GM19328 (cell line): ENCODE data around the gene NR1D2.
"Not testable (repeated sequence)": the region's sequence is repeated elsewhere in the genome, so short reads cannot be mapped to it uniquely, and the experiment has no call there.

ENCODE experiments used
- ATAC-seq: cut with Tn5 transposase; IDR thresholded peaks from one replicate; pipeline ENCODE4 v1.9.1; 2021; ENCODE audit warnings: mild to moderate bottlenecking, moderate library complexity; ENCODE audit not compliant: unreplicated experiment

Gene NR1D2

DNA sequence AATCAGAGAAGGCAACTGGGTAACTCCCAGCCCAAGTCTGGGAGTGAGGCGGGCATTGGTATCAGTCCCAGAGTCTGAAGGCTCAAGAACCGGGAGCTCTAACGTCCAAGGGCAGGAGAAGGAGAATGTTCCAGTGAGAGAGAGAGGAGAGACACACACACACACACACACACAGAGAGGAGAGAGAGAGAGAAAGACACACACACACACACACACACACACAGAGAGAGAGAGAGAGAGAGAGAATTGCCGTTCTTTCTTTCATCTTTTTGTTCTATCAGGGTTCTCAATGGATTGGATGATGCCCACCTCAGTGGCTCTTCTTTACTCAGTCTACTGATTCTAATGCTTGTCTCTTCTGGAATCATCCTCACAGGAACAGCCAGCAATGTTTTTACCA is 57.0 kb downstream of the NR1D2 start:
- no peak for ATAC-seq

DNA sequence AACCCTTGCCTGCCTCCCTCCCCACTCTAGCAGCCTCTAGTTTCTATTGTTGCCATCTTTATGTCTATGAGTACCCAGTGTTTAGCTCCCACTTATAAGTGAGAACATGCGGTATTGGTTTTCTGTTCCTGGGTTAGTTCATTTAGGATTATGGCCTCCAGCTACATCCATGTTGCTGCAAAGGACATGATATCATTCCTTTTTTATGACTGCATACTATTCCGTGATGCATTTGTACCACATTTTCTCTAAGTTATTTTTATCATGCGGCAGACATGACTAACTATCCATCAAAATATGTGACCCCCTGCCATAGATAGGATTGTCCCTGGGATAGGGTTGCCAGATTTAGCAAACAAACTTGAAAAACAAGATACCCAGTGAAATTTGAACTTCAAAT is 58.4 kb downstream of the NR1D2 start:
- ATAC-seq: no peak

DNA sequence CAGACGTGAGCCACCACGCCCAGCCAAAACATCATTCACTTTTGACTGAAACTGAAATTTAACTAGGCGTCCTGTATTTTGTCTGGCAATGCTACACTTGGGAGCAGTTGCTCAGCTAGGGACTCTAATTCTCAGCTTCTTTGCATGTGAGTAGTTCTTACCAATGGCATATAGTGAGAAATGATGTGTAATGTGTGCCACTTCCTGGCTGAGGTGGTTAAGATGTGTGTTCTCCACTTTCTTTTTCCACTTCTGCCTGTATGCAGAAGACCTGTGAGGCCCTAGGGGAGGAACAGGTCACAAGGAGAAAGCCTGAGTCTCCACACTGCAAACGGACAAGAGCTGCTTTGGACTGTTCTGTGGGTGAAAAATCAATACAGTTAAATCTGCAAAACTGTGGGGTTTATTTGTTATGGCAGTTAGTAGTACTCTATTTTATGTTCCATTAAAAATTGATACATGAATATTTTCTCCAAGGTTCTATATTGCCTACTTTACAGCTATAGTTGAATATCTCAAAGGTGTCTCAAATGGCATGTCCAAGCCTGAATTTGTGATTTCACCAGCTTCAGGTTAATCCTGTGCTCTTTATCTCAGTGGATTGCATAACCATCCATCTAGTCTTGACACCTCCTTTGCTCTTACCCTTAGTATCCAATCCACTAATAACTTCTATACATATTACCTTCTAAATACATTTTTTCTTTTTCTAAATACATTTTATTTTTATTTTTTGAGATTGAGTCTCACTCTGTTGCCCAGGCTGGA is 59.3 kb downstream of the NR1D2 start:
- ATAC-seq: peak; percentile 47

DNA sequence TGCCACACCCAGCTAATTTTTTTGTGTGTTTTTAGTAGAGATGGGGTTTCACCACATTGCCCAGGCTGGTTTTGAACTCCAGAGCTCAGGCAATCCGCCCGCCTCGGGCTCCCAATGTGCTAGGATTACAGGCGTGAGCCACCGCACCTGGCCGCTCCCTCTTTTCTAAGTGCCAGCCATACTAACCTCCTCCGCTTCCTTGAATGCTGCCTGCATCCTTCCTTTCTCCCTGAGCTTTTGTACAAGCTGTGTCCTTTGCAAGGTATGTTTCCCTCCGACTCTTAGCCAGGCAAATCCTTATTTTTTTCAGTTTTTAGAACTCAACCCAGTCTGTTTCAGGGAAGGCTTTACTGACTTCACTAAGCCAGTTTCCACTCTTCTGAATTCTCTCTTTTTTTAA is 60.6 kb downstream of the NR1D2 start:
- no peak for ATAC-seq

DNA sequence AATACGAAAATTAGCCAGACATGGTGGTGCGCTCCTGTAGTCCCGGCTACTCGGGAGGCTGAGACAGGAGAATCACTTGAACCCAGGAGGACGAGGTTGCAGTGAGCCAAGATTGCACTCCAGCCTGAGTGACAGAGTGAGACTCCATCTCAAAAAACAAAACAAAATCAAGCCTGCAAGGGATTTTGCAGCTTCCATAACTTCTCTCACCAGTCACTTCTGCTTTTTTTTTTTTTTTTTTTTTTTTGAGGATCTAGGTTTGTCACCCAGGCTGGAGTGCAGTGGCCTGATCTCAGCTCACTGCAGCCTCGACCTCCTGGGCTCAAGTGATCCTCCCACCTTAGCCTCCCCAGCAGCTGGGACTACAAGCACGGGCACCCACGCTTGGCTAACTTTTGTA is 65.7 kb downstream of the NR1D2 start:
- ATAC-seq: not testable (repeated sequence)

DNA sequence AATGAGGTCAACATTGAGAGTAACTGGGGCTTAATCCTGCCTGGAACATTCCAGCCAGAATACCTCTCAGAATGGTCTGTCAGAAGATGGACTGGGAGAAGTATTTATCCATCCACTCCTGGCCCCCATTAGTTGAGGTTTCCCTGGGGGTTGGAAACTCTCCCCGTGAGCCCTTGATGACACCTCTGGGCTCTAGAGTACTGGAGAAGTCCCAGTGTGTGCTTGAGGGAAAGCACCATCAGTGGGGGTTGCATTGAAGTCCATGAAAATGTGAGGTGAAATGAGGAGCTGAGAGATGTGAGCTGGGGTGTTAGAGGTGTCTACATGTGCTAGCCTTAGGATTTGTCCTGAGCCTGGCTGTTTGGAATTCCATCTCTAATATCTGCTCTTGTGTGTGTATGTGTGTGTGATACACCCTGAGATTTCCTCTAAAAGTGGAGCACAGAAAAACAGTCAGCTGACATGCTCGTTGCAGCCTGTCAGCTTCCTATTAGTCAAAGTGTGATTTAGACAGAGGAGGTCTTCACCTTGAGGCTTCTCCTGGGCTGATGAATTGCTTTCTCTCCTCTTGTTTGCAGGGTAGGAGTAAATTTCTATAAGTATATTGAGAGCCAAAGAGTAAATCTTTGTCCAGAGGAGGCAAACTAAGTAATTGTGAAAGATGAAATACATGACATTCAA is 67.6 kb downstream of the NR1D2 start:
- ATAC-seq: no peak

DNA sequence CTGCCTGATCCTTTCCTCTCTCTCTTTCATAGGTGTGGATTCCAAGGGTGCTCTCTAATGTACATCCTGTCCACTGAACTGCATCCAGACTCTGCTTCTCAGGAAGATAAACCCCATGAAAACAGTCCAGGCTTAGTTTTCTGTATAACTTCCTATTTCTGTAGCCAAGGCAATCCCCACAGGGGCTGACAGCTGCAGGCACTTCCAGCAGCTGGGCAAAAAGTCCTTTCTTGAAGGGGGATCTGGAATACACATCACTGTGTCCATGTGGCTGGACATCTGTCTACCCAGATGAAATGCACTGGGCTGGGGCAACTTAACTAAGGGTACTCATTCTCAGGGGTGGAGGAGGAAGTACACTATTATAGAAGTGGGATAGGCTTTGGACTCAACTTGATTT is 72.2 kb downstream of the NR1D2 start:
- ATAC-seq: no peak

DNA sequence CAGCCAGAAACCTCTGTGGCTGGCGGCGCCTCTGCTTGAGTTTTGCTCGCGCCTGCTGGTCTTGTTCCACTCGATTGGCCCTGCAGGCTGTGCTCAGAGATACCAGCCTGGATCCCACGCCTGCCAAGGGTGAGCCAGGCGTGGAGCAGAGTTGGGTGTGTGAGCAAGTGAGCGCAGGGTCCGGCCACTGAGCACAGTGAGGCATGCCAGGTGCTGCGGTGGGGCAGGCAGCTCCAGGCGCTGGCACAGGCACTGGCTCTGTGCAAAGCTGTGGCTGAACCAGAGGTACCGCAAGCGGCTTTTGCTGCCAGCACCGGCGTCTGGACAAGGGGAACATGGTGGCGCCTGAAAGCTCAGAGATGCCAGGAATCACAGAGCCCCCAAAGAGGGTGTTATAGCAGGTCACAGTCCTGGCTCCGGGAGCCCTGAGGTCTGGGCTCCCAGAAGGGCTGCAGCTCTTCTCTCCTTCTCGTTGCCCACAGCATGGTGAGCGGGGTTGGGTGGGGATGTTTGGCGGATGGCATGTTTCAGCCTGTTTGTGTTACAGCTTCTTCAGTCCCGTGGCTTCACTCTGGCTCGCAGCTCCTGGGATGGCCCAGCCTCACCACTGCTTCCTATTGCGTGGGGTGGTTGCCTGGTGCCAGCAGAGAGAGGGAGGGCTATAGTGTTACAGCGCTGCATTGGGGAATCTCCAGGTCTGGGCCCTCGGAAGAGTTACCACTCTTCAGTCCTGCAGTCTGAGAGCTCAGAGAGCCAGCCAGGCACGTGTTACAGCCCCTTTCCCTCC is 73.9 kb downstream of the NR1D2 start:
- no peak for ATAC-seq

DNA sequence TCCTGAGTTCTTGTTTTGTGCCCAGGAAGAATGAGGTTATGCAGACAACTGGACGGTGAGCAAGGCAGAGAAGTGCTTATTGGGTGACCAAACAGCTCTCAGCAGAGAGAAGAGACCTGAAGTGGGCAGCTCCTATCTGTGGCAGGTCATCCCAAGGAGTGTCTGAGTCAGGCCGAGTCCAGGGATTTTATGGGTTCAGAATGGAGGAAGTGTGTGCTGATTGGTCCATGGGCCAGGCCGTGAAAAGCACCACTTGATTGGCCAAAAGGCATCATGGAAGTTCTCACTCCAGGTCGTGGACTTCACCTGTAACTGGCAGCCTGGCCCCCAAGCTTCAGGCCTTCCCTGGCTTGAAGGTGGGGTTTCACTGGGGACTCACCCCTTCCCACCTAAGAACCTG is 74.5 kb downstream of the NR1D2 start:
- no peak for ATAC-seq

DNA sequence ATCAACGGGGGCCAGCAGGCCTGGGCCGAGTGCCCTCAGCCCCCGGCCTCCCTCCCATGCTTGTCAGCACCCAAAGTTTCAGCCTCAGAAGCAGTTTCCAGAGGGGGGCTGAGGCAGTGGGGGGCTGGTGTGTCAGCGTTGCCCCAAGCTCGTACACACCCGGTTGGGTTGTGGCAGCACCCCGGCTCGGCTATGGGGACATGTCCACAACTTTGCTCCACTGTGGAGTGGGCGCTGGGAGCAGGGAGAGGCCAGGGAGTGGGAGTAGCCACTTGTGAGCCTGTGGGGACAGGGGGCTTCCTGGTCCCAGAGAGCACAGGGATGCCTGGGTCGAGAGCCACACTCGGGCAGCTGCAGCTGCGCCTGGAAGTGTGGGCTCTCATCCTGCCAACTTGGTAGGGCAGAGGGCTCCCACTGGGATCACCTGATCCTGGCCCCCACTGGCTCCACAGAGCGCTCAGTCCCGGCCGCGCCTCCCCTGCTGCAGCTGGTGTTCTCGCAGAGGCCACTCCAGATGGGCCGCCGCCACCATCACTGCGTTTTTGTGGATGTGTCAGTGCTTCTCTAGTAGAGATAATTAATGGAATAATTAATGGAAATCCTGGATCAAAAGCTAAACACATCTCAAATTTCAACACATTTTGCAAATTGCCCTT is 75.1 kb downstream of the NR1D2 start:
- no peak for ATAC-seq

DNA sequence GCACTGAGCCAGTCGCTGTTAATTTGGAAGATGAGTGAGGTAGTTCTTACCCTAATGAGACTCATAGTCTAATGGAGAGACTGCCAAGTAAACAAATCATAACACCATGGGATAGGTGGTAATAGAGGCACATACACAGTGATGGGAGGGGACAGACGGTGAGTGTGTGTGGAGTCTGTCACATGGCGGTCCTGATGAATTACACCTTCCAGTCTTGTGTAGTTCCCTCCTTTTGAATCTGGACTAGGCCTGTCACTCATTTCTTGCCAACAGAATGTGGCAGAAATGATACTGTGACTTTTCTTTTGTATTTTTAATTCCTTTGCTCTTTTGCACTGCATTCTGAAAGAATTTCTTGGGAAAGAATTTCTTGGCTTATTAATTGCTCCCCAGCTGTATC is 78.1 kb downstream of the NR1D2 start:
- no peak for ATAC-seq

DNA sequence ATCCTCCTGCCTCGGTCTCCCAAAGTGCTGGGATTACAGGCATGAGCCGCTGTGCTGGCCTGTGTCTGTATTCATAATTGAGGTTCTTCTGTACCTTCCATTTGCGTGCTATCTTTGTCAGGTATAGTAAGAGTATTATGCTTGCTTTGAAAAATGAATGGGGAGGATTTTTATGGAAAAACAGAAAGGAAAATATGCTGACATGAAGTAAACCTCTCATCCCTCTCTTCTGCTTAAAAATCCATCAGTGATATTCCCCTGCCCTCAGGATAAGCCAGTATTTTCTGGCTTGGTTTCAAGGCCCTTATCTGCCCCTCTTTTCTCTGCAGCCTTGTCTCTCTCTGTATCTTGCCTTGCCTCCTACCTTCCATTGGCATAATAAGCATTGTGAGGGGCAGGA is 80.7 kb downstream of the NR1D2 start:
- ATAC-seq: no peak

DNA sequence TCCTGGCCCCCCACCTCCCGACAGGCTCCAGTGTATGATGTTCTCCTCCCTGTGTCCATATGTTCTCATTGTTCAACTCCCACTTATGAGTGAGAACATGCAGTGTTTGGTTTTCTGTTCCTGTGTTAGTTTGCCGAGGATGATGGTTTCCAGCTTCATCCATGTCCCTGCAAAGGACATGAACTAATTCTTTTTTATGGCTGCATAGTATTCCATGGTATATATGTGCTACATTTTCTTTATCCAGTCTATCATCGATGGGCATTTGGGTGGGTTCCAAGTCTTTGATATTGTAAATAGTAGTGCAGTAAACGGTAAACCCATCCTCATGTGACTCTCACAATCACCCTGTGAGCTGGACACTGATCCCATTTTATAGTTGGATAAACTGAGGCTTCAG is 81.6 kb downstream of the NR1D2 start:
- not testable (repeated sequence) for ATAC-seq

DNA sequence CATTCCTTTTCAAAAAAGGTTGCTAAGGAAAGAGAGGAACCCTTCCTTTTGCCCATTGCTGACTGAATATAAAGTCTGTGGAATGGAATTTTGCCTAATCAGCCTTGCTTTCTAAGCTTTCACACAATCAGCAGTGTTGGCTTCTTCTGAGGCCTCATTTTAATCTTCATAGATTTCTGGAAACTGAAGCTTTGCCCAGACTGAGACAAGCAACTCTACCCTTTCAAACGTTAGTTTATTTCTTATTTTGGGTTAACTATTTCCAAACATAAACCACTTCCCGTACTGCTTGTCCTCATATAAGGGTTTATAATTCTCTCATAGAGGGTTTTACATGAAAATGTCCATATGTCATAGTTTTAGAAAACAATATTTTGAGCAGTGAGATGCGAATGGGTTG is 82.9 kb downstream of the NR1D2 start:
- ATAC-seq: no peak
